GM12872 (cell line): ENCODE results near the gene MPPED2.

ENCODE experiments used
- CTCF ChIP-seq: IDR thresholded peaks from 3 replicates; pipeline ENCODE4 v1.5.1; 2011; ENCODE audit warnings: low read depth, mild to moderate bottlenecking, low read length, moderate library complexity; ENCODE audit not compliant: insufficient read depth

The MPPED2 gene

GRCh38 chr11:30420233-30420787, 165.8 kb downstream of the MPPED2 start:
- no peak for TF ChIP-seq CTCF

GRCh38 chr11:30414806-30415205, 171.3 kb downstream of the MPPED2 start:
- no peak for TF ChIP-seq CTCF

- TF ChIP-seq CTCF, result no peak
These were observed 171.9 kb downstream of the MPPED2 start for GRCh38 chr11:30414244-30414643.

- TF ChIP-seq CTCF, result no peak
These were observed 173.6 kb downstream of the MPPED2 start for GRCh38 chr11:30412509-30412908.

GRCh38 chr11:30411383-30411782, 174.8 kb downstream of the MPPED2 start:
- TF ChIP-seq CTCF, result no peak

- TF ChIP-seq CTCF, result no peak
These were observed 179.0 kb downstream of the MPPED2 start for GRCh38 chr11:30406978-30407762.

GRCh38 chr11:30405385-30405784, 180.8 kb downstream of the MPPED2 start:
- TF ChIP-seq CTCF, result no peak
